ENCODE data around the gene RRAD.
"Not testable (repeated sequence)": the region's sequence is repeated elsewhere in the genome, so short reads cannot be mapped to it uniquely, and the experiment has no call there.

Gene RRAD

GRCh38 chr16:66945939-66946338 is 20.6 kb upstream of the RRAD start:
- peaks cover 22% of the 10 kb centered on the region for H4K20me1 ChIP-seq
- H3K4me2 ChIP-seq, result no peak overlapping the region
- no peak for TF ChIP-seq Cebpa-rat (IDR thresholded peaks at IDR 0.05)
- H3K9ac ChIP-seq, result no peak overlapping the region
- H3K27me3 ChIP-seq, result peaks cover 42% of the 10 kb centered on the region
- peaks cover 18% of the 10 kb centered on the region for H3K4me1 ChIP-seq
- H3K36me3 ChIP-seq, result peaks cover 32% of the 10 kb centered on the region
- 0 out of 2 replicates have a peak, but pooled peaks cover under 1% of the 10 kb centered on the region for H3K9me3 ChIP-seq
- H3K27ac ChIP-seq, result no peak overlapping the region
- H3K4me3 ChIP-seq, result no peak overlapping the region

DNA sequence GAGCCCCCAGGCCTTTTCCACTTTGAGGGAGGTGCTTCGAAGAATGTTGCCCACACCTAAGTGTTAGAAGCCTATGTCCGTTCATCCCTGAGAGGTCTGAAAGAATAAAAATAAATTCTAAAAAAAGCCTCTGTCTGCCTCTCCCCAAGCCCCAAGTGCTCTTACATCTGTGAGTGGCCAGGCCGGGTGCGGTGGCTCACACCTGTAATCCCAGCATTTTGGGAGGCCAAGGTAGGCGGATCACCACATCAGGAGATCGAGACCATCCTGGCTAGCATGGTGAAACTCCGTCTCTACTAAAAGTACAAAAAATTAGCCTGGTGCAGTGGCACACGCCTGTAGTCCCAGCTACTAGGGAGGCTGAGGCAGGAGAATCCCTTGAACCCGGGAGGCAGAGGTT is 19.6 kb upstream of the RRAD start:
- Histone ChIP-seq H4K20me1 (peaks cover 28% of the 10 kb centered on the region), H3K4me1 (peaks cover 18% of the 10 kb centered on the region), H3K36me3 (peaks cover 42% of the 10 kb centered on the region), H3K27me3 (peaks cover 32% of the 10 kb centered on the region)
- H3K9ac ChIP-seq, H3K27ac ChIP-seq, H3K4me2 ChIP-seq, H3K9me3 ChIP-seq, H3K4me3 ChIP-seq: not testable (repeated sequence)

GRCh38 chr16:66944054-66944441 is 18.7 kb upstream of the RRAD start:
- Histone ChIP-seq H3K4me2 (no peak overlapping the region), H3K27ac (no peak overlapping the region), H4K20me1 (peaks cover 34% of the 10 kb centered on the region), H3K36me3 (peaks cover 51% of the 10 kb centered on the region), H3K4me3 (no peak overlapping the region), H3K9ac (no peak overlapping the region), H3K27me3 (peaks cover 23% of the 10 kb centered on the region), H3K4me1 (peaks cover 17% of the 10 kb centered on the region), H3K9me3 (no peaks in the 10 kb centered on the region)
- no peak for TF ChIP-seq Cebpa-rat (IDR thresholded peaks at IDR 0.05)

DNA sequence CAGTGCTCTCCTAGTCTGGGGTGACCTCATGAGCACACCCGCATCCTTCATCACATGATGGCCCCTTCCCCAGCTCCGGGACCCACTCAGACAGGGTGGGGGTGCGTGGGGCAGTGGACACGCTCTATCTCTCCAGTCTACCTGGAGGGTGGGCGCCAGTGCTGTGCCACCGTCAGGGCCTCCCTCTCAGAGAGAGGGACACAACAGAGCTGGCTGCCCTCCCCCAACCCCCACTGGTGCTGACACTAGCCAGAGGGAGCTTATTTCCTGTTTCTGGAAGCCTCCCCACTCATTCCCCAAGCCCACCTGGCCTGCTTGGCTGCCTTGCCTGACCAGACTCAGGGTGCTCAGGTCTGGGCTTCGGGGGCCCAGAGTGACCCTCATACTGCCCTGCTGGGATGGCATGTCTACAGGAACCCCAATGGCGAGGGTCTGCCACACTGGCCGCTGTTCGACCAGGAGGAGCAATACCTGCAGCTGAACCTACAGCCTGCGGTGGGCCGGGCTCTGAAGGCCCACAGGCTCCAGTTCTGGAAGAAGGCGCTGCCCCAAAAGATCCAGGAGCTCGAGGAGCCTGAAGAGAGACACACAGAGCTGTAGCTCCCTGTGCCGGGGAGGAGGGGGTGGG is 18.2 kb upstream of the RRAD start:
- H3K27me3 ChIP-seq, result peaks cover 18% of the 10 kb centered on the region
- H3K9ac ChIP-seq, result no peak overlapping the region
- no peak overlapping the region for H3K4me2 ChIP-seq
- TF ChIP-seq Cebpa-rat (IDR thresholded peaks at IDR 0.05), result no peak
- H3K4me3 ChIP-seq, result no peak overlapping the region
- peaks cover 12% of the 10 kb centered on the region for H3K4me1 ChIP-seq
- H3K27ac ChIP-seq, result no peak overlapping the region
- H3K36me3 ChIP-seq, result peaks cover 56% of the 10 kb centered on the region
- H3K9me3 ChIP-seq, result no peaks in the 10 kb centered on the region
- peaks cover 34% of the 10 kb centered on the region for H4K20me1 ChIP-seq

DNA sequence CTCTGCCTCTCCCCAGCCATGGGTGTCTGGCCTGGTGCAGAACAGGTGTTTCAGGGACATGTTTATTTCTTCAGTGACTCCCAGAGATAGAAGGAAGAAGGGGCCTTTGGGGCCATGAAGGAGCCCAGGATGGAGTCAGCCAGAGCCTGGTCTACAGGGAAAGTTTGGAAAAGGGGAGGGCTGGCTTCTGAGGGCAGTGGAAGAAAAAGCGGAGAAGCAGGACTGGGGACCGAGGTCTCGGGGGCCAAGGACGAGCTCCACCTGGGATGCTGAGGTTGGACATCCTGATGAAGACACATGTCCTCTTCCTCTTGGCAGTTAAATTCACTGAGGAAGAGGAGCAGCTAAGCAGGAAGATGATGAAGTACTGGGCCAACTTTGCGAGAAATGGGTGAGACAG is 17.6 kb upstream of the RRAD start:
- no peak overlapping the region for H3K4me3 ChIP-seq
- no peak overlapping the region for H3K27ac ChIP-seq
- H3K9ac ChIP-seq, result no peak overlapping the region
- peaks cover 35% of the 10 kb centered on the region for H4K20me1 ChIP-seq
- no peak overlapping the region for H3K4me2 ChIP-seq
- peaks cover 7% of the 10 kb centered on the region for H3K4me1 ChIP-seq
- H3K36me3 ChIP-seq, result peaks cover 62% of the 10 kb centered on the region
- no peaks in the 10 kb centered on the region for H3K9me3 ChIP-seq
- TF ChIP-seq Cebpa-rat (IDR thresholded peaks at IDR 0.05), result no peak
- H3K27me3 ChIP-seq, result peaks cover 12% of the 10 kb centered on the region

DNA sequence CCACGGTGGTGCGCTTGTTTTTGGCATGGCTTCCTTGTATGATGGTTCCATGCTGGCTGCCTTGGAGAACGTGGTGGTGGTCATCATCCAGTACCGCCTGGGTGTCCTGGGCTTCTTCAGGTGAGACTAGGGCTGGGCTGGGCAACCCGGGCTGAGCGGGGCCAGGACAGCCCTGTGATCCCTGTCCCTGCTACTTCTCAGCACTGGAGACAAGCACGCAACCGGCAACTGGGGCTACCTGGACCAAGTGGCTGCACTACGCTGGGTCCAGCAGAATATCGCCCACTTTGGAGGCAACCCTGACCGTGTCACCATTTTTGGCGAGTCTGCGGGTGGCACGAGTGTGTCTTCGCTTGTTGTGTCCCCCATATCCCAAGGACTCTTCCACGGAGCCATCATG is 14.9 kb upstream of the RRAD start:
- no peak for TF ChIP-seq Cebpa-rat (IDR thresholded peaks at IDR 0.05)
- H3K9ac ChIP-seq, result no peak overlapping the region
- H3K9me3 ChIP-seq, result no peaks in the 10 kb centered on the region
- no peak overlapping the region for H3K27ac ChIP-seq
- no peak overlapping the region for H3K4me2 ChIP-seq
- H3K27me3 ChIP-seq, result no peaks in the 10 kb centered on the region
- H3K36me3 ChIP-seq, result peaks cover 81% of the 10 kb centered on the region
- H3K4me1 ChIP-seq, result peaks cover 28% of the 10 kb centered on the region
- no peak overlapping the region for H3K4me3 ChIP-seq
- H4K20me1 ChIP-seq, result peaks cover 57% of the 10 kb centered on the region

DNA sequence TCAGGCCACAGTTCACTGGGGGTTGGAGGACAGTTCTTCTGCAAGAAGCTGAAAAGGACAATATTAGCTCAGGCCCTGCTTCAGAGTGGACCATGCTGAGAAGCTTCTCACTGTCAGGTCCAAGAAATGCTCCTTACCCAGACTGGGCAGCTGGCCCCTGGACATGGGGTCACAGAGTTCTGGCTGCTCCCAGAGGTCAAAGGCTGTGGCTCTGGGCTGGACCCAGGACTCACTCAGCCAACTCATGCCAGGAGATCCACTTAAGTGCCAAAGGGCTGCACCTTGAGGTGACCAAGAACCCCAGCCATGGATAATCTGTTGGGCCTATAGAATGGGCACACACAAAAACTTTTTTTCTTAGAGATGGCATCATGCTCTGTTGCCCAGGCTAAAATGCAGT is 14.0 kb upstream of the RRAD start:
- H3K27ac ChIP-seq, result no peak overlapping the region
- peaks cover 31% of the 10 kb centered on the region for H3K4me1 ChIP-seq
- TF ChIP-seq Cebpa-rat (IDR thresholded peaks at IDR 0.05), result no peak
- H3K4me3 ChIP-seq, result no peak overlapping the region
- H3K36me3 ChIP-seq, result peaks cover 81% of the 10 kb centered on the region
- H3K9ac ChIP-seq, result no peak overlapping the region
- H4K20me1 ChIP-seq, result peaks cover 58% of the 10 kb centered on the region
- no peak overlapping the region for H3K4me2 ChIP-seq
- H3K9me3 ChIP-seq, result no peaks in the 10 kb centered on the region
- no peaks in the 10 kb centered on the region for H3K27me3 ChIP-seq

DNA sequence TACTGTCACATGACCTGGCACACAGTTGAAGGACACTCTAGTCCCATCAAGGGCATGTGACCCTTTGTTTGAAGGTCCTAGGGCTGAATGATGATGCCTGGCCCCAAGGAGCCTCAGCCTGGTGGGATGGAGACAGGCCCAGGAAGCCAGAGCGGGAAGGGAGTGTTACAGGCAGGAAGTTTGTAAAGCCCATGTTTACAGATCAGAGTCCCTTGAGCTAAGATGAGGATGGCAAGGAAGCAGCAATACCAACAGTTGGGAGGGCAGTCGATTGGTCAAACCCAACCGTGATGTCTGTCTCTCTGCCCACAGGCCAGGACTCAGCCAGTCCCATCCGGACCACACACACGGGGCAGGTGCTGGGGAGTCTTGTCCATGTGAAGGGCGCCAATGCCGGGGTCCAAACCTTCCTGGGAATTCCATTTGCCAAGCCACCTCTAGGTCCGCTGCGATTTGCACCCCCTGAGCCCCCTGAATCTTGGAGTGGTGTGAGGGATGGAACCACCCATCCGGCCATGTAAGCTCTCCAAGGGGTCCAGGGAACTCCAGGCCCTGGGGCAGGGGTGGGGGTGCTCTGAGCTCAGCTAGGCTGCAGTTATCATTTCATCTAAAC is 12.5 kb upstream of the RRAD start:
- H3K4me2 ChIP-seq, result no peak overlapping the region

DNA sequence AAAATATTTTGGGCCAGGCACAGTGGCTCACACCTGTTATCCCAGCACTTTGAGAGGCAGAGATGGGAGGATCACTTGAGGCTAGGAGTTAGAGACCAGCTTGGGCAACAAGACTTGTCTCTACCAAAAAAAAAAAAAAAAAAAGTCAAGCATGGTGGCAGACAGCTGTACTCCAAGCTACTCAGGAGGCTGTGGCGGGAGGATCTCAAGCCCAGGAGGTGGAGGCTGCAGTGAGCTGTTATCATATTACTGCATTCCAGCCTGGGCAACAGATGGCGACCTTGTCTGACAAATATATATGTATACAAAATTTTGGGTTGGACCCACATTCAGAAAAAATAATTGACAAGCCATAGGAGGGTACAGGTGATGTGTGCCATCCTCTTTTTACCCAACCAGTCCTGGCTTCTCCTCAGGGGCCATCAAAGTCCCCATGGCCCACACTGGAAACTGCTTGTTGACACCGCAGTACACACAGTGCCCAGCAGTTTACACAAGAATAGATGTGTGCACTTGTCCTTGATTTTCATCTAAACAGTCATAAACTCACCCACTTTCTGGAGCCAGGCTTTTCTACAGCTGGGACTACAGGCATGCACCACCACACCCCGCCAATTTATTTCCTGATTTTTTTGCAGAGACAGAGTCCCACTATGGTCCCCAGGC is 11.7 kb upstream of the RRAD start:
- H3K27me3 ChIP-seq, result no peaks in the 10 kb centered on the region
- peak overlapping the region; percentile 99 for H3K4me2 ChIP-seq
- no peak overlapping the region for H3K4me3 ChIP-seq
- H3K9me3 ChIP-seq, result no peaks in the 10 kb centered on the region
- peaks cover 72% of the 10 kb centered on the region for H4K20me1 ChIP-seq
- no peak for TF ChIP-seq Cebpa-rat (IDR thresholded peaks at IDR 0.05)
- H3K36me3 ChIP-seq, result peaks cover 67% of the 10 kb centered on the region
- no peak overlapping the region for H3K27ac ChIP-seq
- H3K4me1 ChIP-seq, result peaks cover 48% of the 10 kb centered on the region
- 0 out of 2 replicates have a peak overlapping the region, but pooled peaks have one; percentile 10 for H3K9ac ChIP-seq

More for the DNA sequence above, 12.5 kb upstream of the RRAD start:
- no peak for TF ChIP-seq Cebpa-rat (IDR thresholded peaks at IDR 0.05)
- Histone ChIP-seq H3K27me3 (no peaks in the 10 kb centered on the region), H3K36me3 (peaks cover 67% of the 10 kb centered on the region), H3K4me3 (no peak overlapping the region), H3K27ac (no peak overlapping the region), H4K20me1 (peaks cover 64% of the 10 kb centered on the region), H3K4me1 (peaks cover 40% of the 10 kb centered on the region), H3K9ac (no peak overlapping the region), H3K9me3 (no peaks in the 10 kb centered on the region)

DNA sequence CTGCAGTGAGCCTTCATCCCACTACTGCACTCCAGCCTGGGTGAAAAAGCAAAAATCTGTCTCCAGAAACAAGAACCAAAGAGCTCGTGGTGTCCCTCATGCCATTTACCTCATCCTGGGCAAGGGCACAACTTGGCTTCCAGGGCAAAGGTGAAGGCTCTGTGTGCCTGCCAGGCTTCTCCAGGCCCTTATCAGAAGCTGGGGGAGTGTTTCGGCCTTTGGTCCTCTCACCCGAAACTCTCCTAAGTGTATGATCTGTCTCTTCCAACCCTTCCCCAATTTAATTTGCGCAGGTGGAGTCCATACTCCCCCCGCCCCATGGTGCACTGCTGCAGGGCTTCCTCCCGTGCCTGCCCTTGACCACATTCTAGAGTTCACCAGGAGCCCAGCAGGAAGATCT is 11.1 kb upstream of the RRAD start:
- H3K4me1 ChIP-seq, result peaks cover 49% of the 10 kb centered on the region
- peak overlapping the region; percentile 99; the same call in 1 of the 2 replicates for H3K4me3 ChIP-seq
- no peaks in the 10 kb centered on the region for H3K27me3 ChIP-seq
- no peak for TF ChIP-seq Cebpa-rat (IDR thresholded peaks at IDR 0.05)
- H4K20me1 ChIP-seq, result peaks cover 74% of the 10 kb centered on the region
- H3K9me3 ChIP-seq, result no peaks in the 10 kb centered on the region
- H3K9ac ChIP-seq, result 0 out of 2 replicates have a peak overlapping the region, but pooled peaks have one; percentile 10
- peaks cover 67% of the 10 kb centered on the region for H3K36me3 ChIP-seq
- H3K4me2 ChIP-seq, result peak overlapping the region; percentile 99
- H3K27ac ChIP-seq, result no peak overlapping the region

All from BLaER1 (cell line).